C1 segment of cervical spinal cord (tissue), 14 donors: Measurements from ENCODE around the gene RETREG1.
"Not testable (repeated sequence)": the region's sequence is repeated elsewhere in the genome, so short reads cannot be mapped to it uniquely, and the experiment has no call there.

Experiments used
- DNase-seq, 14 donors: peaks; one replicate each; lab custom pipeline; 2025; lab: John Stamatoyannopoulos, UW

The RETREG1 gene

DNA sequence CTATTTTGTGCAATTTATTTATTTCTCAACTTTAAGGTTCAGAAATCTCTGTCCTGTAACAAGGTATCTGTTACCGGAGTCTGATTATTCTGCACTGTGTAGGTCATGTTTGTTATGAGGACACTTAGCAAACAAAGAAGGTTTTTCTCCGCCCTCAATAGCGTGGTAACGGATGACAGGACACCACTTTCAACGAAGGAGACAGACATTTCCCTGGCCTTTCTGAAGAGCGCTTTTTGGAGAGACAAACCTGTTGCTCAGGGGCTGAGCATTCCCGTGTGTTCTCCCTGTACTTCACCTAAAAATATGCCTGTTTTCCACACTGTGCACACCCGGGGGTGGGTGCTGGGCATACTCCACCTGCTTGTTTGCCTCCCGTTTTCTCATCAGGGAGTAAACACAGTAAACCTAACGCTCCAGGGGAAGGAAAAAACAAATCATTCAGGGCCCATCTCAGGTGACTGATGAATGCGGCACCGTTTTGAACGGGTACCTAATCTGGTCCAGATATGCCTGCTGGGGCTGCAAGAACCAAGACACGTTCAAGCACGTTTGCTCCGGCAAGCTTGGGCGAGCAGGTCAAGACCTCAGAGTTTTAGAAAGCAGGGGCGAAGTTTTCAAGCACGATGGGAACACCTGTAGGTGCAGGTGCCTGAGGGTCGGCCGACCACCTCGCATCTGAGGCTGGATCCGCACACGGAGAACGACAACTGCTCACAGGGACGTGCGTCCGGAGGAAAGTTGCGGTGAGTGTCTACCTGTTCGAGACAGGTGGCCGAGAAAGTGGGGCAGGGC lies 859 bp downstream of the RETREG1 start:
- DNase-seq = peak in 4 of 14 donors; percentile 23 to 66 (median 44)

GRCh38 chr5:16612007-16612406 lies 4.8 kb downstream of the RETREG1 start:
- no peak for DNase-seq

- not testable (repeated sequence) for DNase-seq
These were observed 5.9 kb downstream of the RETREG1 start for GRCh38 chr5:16610896-16611295.

DNA sequence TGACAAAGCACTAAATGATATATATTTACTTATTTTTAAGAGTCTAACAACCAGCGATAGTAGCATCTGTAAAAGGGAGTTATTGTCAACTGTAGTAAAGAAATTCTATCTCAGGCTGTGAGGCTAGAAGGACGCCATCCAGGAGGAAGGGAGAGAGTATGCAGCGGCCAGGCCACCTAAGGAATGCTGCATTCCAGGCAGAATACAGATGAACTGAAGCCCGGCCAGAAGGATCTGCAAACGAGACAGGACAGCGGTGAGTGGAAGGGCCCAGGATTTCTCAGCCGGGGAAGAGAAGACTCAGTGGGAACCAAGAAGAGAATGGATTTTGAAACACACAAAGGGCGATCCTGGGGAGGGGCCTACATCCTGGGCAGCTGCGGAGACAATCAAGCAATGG lies 7.4 kb downstream of the RETREG1 start:
- DNase-seq = no peak

- no peak for DNase-seq
These were observed 10.2 kb downstream of the RETREG1 start for GRCh38 chr5:16606628-16607027.

- no peak for DNase-seq
These were observed 13.1 kb downstream of the RETREG1 start for GRCh38 chr5:16603701-16604100.

GRCh38 chr5:16603295-16603694 lies 13.5 kb downstream of the RETREG1 start:
- no peak for DNase-seq

DNA sequence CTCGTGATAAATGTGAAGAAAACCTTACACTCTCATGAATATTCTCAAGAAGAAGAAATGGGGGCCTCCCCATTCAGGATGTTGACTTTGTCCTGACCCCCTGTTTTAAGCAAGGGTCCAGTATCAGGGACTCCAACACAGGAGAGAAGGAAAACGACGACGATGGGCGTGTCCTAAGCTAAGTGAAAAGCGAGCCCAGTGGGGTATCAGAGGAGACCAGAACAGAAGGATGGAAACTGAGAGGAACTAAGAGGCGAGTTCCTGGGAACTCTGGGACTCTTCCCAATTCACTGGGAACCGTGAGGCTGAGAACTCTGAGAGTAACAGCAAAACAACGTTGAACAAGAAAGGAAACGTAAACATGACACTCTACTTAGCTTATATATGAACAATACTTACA lies 14.6 kb downstream of the RETREG1 start:
- no peak for DNase-seq

- no peak for DNase-seq
These were observed 15.9 kb downstream of the RETREG1 start for GRCh38 chr5:16600946-16601345.

DNA sequence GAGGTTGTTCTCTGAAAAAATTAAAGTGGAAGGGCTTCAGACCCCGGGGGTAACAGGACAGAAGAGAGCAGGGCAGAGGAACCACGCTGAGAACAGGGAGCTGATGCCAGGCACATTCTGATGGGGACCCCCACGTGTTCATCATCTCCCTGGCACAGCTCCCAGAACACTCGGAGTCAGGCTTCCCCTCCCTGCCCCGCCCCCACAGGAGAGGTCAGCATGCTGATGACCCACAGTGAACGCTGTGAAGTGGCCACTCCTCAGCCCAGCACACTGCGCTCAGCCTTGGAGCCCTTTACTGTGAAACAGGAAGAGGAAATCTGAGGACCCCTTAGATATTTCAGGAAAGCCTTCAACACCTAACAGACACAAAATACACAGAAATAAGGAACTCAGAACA lies 16.4 kb downstream of the RETREG1 start:
- peak in 10 of 14 donors; percentile 37 to 88 (median 66) for DNase-seq

DNA sequence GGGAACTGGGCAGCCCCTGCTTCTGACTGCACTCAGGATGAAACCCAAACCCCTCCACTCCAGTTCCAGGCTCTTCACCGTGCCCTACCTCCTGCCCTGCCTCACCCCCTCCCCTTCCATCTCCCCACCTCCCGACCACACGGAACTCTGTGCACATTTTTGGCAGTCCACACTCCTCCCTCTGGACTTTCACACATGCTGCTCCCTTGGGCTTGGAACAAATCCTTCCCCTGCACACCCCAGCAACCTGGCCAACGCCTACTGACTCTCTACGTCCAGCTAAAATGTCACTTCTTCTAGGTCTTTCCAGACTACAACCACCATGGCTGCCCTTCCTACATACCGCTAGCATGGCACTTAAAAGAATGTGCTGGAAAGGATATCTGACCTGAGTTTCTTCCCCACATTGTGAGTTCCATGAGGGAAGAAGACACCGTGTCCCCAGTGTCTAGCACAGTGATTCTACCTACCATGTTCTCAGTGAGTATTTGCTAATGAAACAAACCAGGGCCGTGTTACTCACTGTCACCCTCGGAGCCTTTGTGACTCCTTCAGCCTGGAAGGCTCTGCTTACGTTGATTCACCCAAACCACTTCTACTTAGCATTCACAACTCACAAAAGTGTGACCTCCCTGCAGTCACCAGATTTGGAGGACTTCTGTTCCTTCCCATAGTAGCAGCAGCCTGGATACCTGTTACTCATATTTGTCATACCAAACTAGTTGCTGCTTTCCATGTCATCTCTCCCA lies 18.7 kb downstream of the RETREG1 start:
- no peak for DNase-seq

- DNase-seq = peak in 3 of 14 donors; percentile 38 to 59 (median 43)
These were observed 20.2 kb downstream of the RETREG1 start for GRCh38 chr5:16596581-16596940.

GRCh38 chr5:16595881-16596580 lies 20.8 kb downstream of the RETREG1 start:
- peak in 1 of 14 donors; percentile 25 for DNase-seq

DNA sequence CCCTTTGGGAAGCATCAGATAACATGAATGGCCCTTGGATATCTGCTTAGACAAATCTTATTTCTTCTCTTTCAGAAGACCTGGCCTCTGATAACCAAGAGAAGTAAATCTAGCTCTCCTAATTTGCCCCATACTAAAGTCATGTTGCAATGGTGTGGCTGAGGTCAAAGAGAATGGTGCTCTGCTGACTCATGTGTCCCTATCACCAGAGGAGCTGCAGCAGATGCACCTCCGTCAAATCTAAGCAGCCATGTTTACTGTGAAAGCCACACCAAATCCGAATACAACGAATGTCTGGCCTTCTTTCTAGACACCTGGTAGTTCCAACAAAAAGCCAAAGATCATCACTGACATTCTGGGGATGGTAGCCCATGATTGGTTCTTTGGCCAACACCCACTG lies 23.2 kb downstream of the RETREG1 start:
- DNase-seq = no peak

DNA sequence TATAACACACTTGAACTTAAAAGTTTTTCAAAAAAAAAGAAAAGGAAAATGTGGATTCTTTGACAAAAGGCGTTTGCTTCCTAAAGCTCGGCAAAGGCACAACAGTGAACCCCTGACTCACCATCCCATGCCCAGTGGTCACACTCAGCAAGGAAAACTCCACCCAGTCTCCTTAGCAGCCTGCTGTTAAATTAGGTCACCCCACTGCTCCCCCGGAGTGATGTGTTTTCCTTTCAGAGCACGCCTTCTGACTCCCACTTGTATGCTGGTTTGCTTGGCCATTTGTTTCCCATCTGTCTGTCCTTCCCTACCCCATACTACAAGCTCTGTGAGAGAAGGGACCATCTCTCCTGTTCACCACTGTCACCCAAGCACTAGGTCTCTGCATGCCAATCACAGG lies 23.8 kb downstream of the RETREG1 start:
- DNase-seq = peak in 4 of 14 donors; percentile 2 to 64 (median 33)

- no peak for DNase-seq
These were observed 24.5 kb downstream of the RETREG1 start for GRCh38 chr5:16592255-16592654.

DNA sequence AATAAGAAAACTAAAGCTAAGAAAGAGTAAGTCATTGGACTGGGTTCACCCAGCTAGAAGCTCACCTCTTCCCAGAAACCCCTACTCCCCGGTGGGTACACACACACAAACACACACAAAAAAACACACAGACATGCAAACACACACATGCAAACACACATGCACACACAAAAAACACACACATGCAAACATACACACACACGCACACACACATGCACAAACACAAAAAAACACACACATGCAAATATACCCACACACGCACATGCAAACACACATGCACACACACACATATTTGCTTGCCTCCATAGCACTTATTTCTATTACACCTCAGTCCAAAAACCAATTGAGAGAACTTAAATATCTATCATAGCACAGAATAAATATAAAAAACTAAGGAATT lies 26.1 kb downstream of the RETREG1 start:
- no peak for DNase-seq

DNA sequence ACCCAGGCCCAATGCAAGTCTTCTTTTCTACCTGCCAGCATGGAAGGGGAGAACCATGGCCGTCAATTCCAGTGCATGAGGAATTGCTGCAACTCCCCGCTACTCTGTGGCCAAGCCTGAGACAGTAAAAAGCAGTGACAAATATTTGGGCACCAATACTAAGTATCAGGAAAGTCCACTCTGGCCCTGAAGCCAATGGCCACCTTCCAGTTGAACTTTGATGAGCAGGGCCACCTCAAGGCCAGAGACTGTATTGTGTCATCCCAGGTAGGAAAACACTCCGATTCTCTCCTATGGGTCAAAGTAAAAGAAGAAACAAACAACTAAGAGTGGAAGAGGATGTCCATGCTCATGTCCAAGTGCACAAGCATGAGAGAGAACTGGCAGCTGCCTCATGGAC lies 27.1 kb downstream of the RETREG1 start:
- no peak for DNase-seq

GRCh38 chr5:16588434-16589214 lies 28.2 kb downstream of the RETREG1 start:
- DNase-seq = peak in 1 of 14 donors; percentile 13

- DNase-seq = no peak
These were observed 30.2 kb downstream of the RETREG1 start for GRCh38 chr5:16586556-16586955.

GRCh38 chr5:16585041-16585667 lies 31.6 kb downstream of the RETREG1 start:
- DNase-seq = no peak
